ENCODE results near the gene CYP19A1. TPM values are rescaled to one million over a fixed set of nuclear protein-coding genes. Genes with fewer than 3 reads are reported as not detected.

Gene CYP19A1
- total RNA-seq, 1 donor from 2014 or later, result not detected

DNA sequence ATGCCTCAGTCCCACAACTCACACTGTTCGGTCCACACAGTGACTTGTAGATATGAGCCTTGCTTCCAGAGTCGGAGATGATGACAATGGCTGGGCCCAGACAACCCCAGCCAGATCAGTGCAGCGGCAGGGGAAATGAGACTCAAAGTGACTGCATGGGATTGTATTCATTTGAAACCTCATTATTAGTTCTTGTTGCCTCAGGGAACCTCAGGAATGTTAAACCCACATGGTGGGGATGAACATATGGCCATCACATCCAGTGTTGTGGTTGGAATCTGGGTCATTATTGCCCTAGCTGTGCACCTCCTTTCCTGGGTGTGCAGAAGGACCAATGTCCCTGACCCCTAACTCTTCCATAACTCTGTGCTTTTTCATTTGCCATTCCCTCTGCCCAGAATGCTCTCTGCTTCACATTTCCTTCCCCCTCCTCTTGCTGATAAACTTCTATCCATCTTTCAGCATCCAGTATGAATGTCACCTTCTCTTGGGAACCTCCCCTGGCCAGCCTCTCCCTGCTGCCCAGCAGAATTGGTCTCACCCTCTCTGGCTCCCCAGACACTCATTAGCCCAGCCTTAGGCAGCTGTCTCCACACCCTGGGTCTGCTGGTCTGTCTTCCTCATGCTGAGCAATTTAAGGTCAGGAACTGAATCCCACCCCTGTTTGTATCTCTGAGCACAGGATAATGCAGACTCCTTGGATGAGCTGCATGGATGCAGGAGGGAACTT, 176.7 kb downstream of the CYP19A1 start:
- no peak overlapping the region for H3K27ac Mint-ChIP-seq (ENCODE audit: unreplicated experiment)
- no peaks in the 10 kb centered on the region for H3K27me3 Mint-ChIP-seq (ENCODE audit: low read depth)
- H3K36me3 Mint-ChIP-seq (ENCODE audit: low read depth), result no peaks in the 10 kb centered on the region
- H3K9me3 Mint-ChIP-seq (ENCODE audit: low read depth), result no peaks in the 10 kb centered on the region
- H3K4me1 Mint-ChIP-seq (ENCODE audit: low read depth), result peaks cover 20% of the 10 kb centered on the region
- TF ChIP-seq, protein P1, sequence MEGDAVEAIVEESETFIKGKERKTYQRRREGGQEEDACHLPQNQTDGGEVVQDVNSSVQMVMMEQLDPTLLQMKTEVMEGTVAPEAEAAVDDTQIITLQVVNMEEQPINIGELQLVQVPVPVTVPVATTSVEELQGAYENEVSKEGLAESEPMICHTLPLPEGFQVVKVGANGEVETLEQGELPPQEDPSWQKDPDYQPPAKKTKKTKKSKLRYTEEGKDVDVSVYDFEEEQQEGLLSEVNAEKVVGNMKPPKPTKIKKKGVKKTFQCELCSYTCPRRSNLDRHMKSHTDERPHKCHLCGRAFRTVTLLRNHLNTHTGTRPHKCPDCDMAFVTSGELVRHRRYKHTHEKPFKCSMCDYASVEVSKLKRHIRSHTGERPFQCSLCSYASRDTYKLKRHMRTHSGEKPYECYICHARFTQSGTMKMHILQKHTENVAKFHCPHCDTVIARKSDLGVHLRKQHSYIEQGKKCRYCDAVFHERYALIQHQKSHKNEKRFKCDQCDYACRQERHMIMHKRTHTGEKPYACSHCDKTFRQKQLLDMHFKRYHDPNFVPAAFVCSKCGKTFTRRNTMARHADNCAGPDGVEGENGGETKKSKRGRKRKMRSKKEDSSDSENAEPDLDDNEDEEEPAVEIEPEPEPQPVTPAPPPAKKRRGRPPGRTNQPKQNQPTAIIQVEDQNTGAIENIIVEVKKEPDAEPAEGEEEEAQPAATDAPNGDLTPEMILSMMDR (IDR thresholded peaks at IDR 0.05), result no peak
- DNase-seq (ENCODE audit: low spot score), result no peak
- H3K4me3 Mint-ChIP-seq (ENCODE audit: unreplicated experiment), result no peak overlapping the region

DNA sequence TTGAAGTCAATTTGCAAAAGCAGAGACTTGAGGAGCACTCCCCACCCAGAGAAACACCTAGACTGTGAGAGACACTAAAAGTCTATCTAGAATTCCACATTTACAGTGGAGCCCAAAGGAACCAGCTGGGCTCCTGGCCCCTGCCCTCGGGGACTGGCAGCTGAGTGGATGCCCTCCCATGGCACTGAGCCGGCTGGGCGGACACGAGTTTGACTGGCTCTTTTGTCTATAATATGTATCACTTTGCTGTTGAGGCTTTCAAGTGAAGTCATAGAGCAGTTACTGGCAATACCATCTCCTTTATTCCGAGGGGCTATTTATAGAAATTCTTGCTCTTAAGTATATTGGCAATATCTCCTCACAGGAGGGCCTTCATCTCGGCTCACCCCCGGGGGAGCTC, 177.9 kb downstream of the CYP19A1 start:
- no peak for DNase-seq (ENCODE audit: low spot score)
- H3K27ac Mint-ChIP-seq (ENCODE audit: unreplicated experiment), result no peak overlapping the region
- H3K4me3 Mint-ChIP-seq (ENCODE audit: unreplicated experiment), result no peak overlapping the region
- TF ChIP-seq, protein P1 (IDR thresholded peaks at IDR 0.05), result no peak
- H3K27me3 Mint-ChIP-seq (ENCODE audit: low read depth), result no peaks in the 10 kb centered on the region
- H3K9me3 Mint-ChIP-seq (ENCODE audit: low read depth), result no peaks in the 10 kb centered on the region
- H3K36me3 Mint-ChIP-seq (ENCODE audit: low read depth), result no peaks in the 10 kb centered on the region
- peaks cover 28% of the 10 kb centered on the region for H3K4me1 Mint-ChIP-seq (ENCODE audit: low read depth)

Small RNA genes lying within 50 kb of the gene (microRNA-seq; reads per million reads assigned to microRNA genes)
- gene MIR4713 (ENCODE audit: borderline number of aligned reads), result not detected
- not detected for gene MIR7973-1 (ENCODE audit: borderline number of aligned reads)
- gene MIR7973-2 (ENCODE audit: borderline number of aligned reads), result not detected

Other genes with a start within 250 kb of the CYP19A1 start
- 4.6 to 6.1 TPM (median 5.4 TPM) in 3 replicates for gene TNFAIP8L3, start 243.7 kb downstream of the CYP19A1 start, total RNA-seq
- gene GLDN, start 3.1 kb upstream of the CYP19A1 start, total RNA-seq, result 0.29 to 0.41 TPM (median 0.35 TPM) in 3 replicates

Data from chondrocyte (in vitro differentiated cells).